NCI-H1417 treated with DMSO at 0.1 percent for 48 hours (cell line): Measurements from ENCODE around the gene ELMO1.

ENCODE experiments used
- DNase-seq: peaks from one replicate; lab custom pipeline; 2025; lab: John Stamatoyannopoulos, UW

Gene ELMO1

DNA sequence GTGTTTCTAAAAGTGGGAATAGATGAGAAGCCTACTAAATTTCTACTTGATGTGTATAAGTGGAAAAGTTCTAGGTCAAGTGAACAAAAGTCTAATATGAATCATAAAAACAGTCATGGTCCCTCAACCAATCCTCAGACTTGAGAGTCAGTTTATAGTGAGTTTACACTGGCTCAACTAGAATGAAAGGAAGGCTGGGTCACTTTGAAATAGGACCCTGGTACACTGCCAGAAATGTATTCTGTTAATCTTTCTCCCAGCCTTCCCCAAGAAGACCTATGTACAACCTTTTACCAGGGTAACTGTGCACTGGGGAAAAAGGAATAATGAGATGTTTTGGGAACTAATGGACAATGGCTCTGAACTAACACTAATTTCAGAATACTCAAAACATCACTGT lies 17.3 kb downstream of the ELMO1 start:
- no peak for DNase-seq

GRCh38 chr7:37430640-37431039 lies 18.0 kb downstream of the ELMO1 start:
- no peak for DNase-seq

- no peak for DNase-seq
Observed at GRCh38 chr7:37430171-37430570, 18.5 kb downstream of the ELMO1 start.

DNA sequence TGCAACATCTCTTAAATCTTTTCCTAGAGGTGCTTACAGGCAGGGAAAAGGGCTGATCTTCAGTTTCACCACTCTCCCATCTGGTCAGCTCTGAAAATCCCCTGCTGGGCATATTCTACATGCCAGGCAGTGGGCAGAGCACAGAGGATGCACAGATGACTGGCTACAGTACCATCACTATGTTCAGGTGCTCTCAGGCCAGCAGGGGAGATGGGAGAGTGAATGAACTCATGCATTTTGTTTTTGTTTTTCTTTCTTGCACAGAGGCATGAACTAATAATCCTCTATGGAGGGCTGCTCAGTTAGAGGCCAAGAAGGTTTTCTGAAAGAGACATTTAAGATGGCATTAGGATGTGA lies 19.3 kb downstream of the ELMO1 start:
- DNase-seq = no peak

GRCh38 chr7:37428681-37429434 lies 19.8 kb downstream of the ELMO1 start:
- no peak for DNase-seq

DNA sequence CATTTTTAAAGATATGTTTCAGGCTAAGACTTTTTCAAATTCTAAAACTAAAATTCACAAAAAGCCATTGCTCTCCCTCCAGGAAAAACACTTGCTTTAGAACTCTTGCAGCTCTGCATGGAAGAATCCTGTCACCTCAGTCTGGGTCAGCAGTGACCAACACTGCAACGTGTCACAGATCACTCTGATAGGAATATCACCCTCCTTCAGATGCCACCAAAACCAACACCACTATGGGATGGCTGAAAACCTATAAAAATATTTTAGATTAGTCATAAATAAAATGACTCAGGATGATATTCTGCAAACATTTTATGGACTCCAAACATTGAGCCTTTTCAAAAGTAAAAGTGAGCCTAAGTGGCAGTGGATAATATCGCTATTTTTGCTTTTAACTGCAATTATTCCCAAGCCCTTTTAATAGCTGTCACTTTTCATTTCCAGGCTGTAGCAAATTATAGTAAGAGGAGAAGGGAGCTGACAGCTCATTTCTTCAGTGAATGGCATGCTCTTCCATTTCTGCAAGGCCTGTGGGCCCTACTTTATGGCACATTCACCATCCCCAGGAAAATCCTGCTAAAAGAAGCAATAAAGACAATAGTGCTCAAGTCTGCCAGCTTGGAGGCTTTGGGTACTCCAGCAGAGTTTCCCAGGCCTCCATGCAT lies 21.3 kb downstream of the ELMO1 start:
- DNase-seq = no peak

- no peak for DNase-seq
Observed at GRCh38 chr7:37425498-37425897, 23.2 kb downstream of the ELMO1 start.

GRCh38 chr7:37424995-37425394 lies 23.7 kb downstream of the ELMO1 start:
- no peak for DNase-seq

DNA sequence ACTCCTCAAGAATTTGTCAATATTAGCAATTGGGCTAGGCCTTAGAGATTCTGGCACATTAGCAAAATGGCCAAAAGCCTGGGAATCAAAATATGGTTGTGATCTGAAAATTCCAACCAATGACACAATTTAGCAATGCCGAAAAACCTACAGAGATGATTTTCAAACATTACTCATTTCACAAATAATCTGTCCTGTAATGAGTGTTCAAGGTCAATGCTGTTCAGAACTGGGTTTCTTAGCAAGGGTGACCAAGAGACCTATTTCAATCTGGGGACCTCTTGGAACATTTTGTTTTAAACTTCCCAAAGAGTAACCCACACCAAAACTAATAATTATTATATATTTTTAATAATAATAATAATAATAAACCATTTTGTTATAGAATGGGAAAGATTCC lies 24.1 kb downstream of the ELMO1 start:
- no peak for DNase-seq

- DNase-seq = no peak
Observed at GRCh38 chr7:37421861-37422500, 26.7 kb downstream of the ELMO1 start.

DNA sequence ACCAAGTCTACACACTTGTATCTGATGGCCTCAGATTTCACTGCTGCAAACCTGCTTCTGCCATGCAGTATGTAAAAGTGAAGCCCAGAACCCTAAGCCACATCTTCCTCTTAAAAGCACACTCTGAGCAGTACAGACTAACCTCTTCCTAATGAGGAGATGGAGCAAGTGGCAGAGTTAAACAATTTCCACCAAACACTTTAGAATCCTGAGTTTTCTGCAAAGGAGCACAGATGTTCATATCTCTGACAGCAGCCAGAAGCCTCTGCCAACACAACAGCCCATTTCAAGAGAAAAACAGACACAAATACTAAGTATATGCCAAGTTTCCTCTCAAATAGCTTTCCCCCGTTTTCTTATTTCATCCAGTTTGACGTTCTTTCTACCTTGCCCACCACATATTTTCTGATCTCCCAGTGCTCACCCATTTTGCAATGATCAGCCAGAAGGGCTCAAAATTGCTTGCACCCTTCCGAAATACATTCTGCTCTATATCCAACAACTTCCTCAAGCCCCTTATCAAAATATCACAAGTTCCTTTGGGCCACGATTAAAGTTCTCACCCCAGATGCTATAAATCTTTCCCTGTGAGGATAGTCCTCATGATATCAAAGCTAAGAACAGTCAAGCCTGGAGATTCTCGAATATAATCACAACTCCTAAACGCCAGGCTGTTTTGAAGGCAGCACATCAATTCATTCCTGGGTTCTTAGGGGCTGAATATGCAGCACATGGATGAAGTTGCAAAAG lies 27.5 kb downstream of the ELMO1 start:
- no peak for DNase-seq

DNA sequence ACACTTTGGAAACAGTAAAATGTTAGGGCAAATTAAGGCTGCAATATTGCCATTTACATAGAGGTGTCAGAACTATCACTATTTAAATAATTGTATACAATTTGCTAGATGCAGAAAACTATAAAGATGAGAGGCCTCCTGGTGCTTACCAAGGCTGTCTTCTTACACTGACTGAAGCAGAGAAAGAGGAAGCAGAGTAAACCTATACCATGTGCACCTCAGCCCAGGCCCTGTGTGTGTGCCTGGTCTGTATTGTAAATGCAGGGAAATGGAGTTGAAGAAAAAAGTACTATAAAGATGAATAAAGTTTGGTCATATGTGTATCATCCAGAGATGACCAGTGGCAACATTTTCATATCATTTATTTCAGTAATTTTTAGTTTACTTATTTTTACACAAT lies 29.2 kb downstream of the ELMO1 start:
- no peak for DNase-seq

GRCh38 chr7:37418381-37418780 lies 30.3 kb downstream of the ELMO1 start:
- no peak for DNase-seq

DNA sequence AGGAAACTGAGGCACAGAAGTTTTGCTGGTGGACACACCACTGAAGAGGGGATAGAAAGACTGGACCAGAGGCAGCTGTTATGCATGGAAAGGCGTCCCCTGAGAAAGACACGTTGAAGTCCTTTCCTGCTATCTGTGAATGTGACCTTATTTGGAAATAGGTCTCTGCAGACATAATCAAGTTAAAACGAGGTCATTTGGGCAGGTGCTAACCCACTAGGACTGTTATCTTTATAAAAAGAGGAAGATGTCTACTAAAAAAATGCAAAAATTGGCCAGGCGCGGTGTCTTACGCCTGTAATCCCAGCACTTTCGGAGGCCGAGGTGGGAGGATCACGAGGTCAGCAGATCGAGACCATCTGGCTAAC lies 31.6 kb downstream of the ELMO1 start:
- no peak for DNase-seq

GRCh38 chr7:37416378-37417106 lies 32.1 kb downstream of the ELMO1 start:
- DNase-seq = no peak

GRCh38 chr7:37415629-37416028 lies 33.0 kb downstream of the ELMO1 start:
- no peak for DNase-seq

GRCh38 chr7:37414352-37414983 lies 34.2 kb downstream of the ELMO1 start:
- no peak for DNase-seq

DNA sequence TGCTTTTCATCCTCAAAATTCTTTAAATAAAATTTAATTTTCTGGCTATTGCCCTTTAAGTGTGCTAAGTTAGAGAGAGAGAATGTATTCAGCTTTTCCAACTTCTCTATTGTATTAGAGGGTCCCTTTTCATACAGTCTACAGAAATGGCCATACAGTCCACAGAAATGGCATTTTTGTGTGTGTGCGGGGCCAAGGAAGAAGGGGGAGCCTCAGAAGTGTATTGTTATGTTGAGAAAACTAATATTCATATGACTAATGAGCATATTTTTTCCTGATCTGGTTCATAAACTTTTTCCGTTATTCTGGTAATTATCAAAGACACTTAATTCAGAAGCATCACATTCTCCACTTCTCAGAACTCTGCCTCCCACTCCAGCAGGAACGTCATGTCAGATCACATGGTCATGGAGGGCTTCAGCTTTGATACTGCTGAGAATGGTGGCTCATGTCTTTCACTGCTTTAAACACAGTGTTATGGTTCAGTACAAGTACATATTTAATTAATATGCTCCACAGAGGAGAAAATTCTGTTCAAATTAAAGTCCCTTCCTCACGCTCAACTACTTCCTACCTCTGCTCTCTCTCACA lies 37.1 kb downstream of the ELMO1 start:
- DNase-seq = no peak

GRCh38 chr7:37410305-37411229 lies 38.1 kb downstream of the ELMO1 start:
- no peak for DNase-seq

DNA sequence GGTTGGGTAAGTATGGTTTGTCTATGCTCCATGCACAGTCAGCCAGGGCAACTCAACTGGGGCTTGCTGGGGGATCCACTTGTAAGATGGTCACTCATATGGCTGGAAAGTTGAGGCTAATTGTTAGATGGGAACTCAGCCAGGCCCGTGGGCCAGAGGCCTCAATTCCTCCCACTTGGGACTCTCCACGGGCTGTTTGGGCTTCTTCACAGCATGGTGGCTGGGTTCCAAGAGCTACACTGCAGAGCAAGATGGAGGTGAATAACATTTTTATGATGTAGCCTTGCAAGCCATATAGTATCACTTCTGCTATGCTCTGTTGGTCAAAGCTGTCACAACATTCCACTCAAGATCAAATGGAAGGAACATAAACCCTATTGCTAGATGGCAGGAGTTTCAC lies 39.2 kb downstream of the ELMO1 start:
- no peak for DNase-seq
